Loucy (cell line): ENCODE results near the gene ZFAND3.

ENCODE experiments used
- H2AFZ ChIP-seq: fragments of 200-600 bp; sonication (generic); 2 replicates; pipeline ENCODE4 v1.6.0; 2016; ENCODE audit warnings: antibody characterized with exemption, mild to moderate bottlenecking, low read length, moderate library complexity
- H3F3A ChIP-seq: fragments of 200-600 bp; 2 replicates; pipeline ENCODE4 v1.6.0; 2016; ENCODE audit warnings: antibody characterized with exemption, low read depth, mild to moderate bottlenecking
- H3K27me3 ChIP-seq: fragments of 200-600 bp; sonication (generic); 2 replicates; pipeline ENCODE4 v1.6.1; 2014; ENCODE audit warnings: low read length, mild to moderate bottlenecking; ENCODE audit not compliant: insufficient read depth, poor library complexity, severe bottlenecking
- H3K36me3 ChIP-seq: fragments of 200-600 bp; sonication (generic); 2 replicates; pipeline ENCODE4 v1.6.1; 2016; ENCODE audit warnings: low read length; ENCODE audit not compliant: insufficient read depth
- H3K4me1 ChIP-seq: fragments of 200-600 bp; sonication (generic); 2 replicates; pipeline ENCODE4 v1.5.1; 2014; ENCODE audit warnings: low read length, mild to moderate bottlenecking; ENCODE audit not compliant: insufficient read depth, poor library complexity, severe bottlenecking
- H3K4me2 ChIP-seq: fragments of 200-600 bp; sonication (generic); 2 replicates; pipeline ENCODE4 v1.6.0; 2014; ENCODE audit warnings: antibody characterized with exemption, low read length, low read depth, mild to moderate bottlenecking; ENCODE audit not compliant: poor library complexity, severe bottlenecking
- H3K4me3 ChIP-seq: fragments of 200-600 bp; sonication (generic); 2 replicates; pipeline ENCODE4 v1.5.1; 2014; ENCODE audit warnings: low read length, mild to moderate bottlenecking, mixed read lengths; ENCODE audit not compliant: poor library complexity, severe bottlenecking
- H3K79me2 ChIP-seq: fragments of 200-600 bp; sonication (generic); 2 replicates; pipeline ENCODE4 v1.6.1; 2014; ENCODE audit warnings: low read length; ENCODE audit not compliant: insufficient read depth
- H3K9ac ChIP-seq: fragments of 200-600 bp; sonication (generic); 2 replicates; pipeline ENCODE4 v1.6.0; 2014; ENCODE audit warnings: mild to moderate bottlenecking, low read depth, low read length, moderate library complexity; ENCODE audit not compliant: poor library complexity, severe bottlenecking
- H3K9me2 ChIP-seq: fragments of 200-600 bp; sonication (generic); replicated peaks from 2 replicates; pipeline ENCODE4 v1.6.1; 2016; ENCODE audit warnings: low read depth, low read length, mixed read lengths
- H3K9me3 ChIP-seq: fragments of 200-600 bp; sonication (generic); 2 replicates; pipeline ENCODE4 v1.6.1; 2014; ENCODE audit warnings: mild to moderate bottlenecking, antibody characterized with exemption, low read length, low read depth; ENCODE audit not compliant: insufficient read depth
- H4K20me1 ChIP-seq: fragments of 200-600 bp; sonication (generic); 2 replicates; pipeline ENCODE4 v1.6.0; 2014; ENCODE audit warnings: antibody characterized with exemption, low read length, mild to moderate bottlenecking; ENCODE audit not compliant: insufficient read depth, poor library complexity, severe bottlenecking
- EZH2phosphoT487 ChIP-seq: fragments of 200-600 bp; IDR thresholded peaks from 2 replicates; pipeline ENCODE4 v1.6.1; 2018; ENCODE audit warnings: antibody characterized with exemption, mild to moderate bottlenecking, moderate library complexity, borderline replicate concordance
- TF ChIP-seq, protein P1 (sequence below): fragments of 200-600 bp; sonication (generic); conservative IDR thresholded peaks from 2 replicates; pipeline ENCODE4 v1.5.1; 2014; ENCODE audit warnings: mild to moderate bottlenecking, antibody characterized with exemption, low read length

The ZFAND3 gene

DNA sequence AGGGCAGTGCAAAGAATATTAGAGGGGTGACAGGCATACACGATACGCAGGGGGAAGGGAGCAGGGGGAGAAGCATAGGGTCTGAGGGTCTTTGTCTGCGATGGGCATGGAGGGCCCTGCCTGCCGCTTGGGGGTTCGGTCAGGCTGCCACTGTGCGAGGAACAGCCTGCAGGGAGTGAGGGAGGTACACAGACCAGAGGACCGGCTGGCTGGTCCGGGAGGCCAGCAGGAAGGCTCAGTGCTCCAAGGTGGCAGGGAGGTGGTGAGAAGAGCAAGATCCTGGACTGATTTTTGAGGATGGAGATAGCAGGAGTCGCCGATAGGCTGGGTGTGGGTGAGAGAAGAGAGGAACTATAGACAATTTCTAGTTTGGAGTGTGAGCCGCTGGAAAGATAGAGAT, 338.4 kb downstream of the ZFAND3 start:
- H3K4me2 ChIP-seq = no peak overlapping the region
- no peak overlapping the region for H3K9ac ChIP-seq
- H3K9me2 ChIP-seq = no peaks in the 10 kb centered on the region
- H2AFZ ChIP-seq = no peak overlapping the region
- H3K36me3 ChIP-seq = peaks cover 20% of the 10 kb centered on the region; the same call in 1 of the 2 replicates
- no peaks in the 10 kb centered on the region for H3K4me1 ChIP-seq
- no peak overlapping the region for H3K4me3 ChIP-seq
- H4K20me1 ChIP-seq = no peaks in the 10 kb centered on the region
- no peaks in the 10 kb centered on the region for H3K27me3 ChIP-seq
- H3F3A ChIP-seq = no peaks in the 10 kb centered on the region
- H3K79me2 ChIP-seq = no peaks in the 10 kb centered on the region
- TF ChIP-seq EZH2phosphoT487 = no peak
- TF ChIP-seq, protein P1, sequence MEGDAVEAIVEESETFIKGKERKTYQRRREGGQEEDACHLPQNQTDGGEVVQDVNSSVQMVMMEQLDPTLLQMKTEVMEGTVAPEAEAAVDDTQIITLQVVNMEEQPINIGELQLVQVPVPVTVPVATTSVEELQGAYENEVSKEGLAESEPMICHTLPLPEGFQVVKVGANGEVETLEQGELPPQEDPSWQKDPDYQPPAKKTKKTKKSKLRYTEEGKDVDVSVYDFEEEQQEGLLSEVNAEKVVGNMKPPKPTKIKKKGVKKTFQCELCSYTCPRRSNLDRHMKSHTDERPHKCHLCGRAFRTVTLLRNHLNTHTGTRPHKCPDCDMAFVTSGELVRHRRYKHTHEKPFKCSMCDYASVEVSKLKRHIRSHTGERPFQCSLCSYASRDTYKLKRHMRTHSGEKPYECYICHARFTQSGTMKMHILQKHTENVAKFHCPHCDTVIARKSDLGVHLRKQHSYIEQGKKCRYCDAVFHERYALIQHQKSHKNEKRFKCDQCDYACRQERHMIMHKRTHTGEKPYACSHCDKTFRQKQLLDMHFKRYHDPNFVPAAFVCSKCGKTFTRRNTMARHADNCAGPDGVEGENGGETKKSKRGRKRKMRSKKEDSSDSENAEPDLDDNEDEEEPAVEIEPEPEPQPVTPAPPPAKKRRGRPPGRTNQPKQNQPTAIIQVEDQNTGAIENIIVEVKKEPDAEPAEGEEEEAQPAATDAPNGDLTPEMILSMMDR = no peak
- no peaks in the 10 kb centered on the region for H3K9me3 ChIP-seq

DNA sequence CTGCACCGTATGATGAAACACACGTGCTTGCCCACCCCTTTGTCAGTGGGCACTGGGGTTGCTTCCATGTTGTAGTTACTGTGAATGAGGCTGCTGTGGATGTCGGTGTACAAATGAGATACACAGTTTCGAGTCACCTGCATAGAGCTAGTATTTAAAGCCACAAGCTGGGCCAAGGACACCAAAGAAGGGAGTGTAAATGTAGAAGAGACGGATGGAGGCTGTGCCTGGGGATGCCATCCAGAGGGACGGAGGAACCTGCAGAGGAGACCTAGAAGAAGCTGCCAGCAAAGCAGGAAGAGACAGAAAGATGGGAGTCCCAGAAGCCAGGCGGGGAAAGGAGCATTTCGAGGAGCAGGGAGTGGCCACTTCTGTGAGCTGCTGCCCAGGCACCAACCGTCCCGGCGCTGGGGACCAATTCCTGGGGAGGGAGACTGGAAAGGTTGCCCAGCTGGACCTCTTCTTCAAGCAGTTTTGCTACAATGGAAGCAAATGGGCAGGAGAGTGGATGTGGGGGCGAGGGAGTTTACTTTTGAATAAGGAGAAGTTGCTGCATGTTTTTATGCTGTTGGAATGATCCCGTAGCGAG, 339.3 kb downstream of the ZFAND3 start:
- no peaks in the 10 kb centered on the region for H3K79me2 ChIP-seq
- H4K20me1 ChIP-seq = no peaks in the 10 kb centered on the region
- H3K36me3 ChIP-seq = peaks cover 10% of the 10 kb centered on the region; the same call in 1 of the 2 replicates
- no peaks in the 10 kb centered on the region for H3K9me2 ChIP-seq
- no peak overlapping the region for H3K9ac ChIP-seq
- no peaks in the 10 kb centered on the region for H3K4me1 ChIP-seq
- TF ChIP-seq, protein P1 = no peak
- no peak for TF ChIP-seq EZH2phosphoT487
- H3K9me3 ChIP-seq = no peaks in the 10 kb centered on the region
- H3K27me3 ChIP-seq = no peaks in the 10 kb centered on the region
- H3K4me3 ChIP-seq = no peak overlapping the region
- H3K4me2 ChIP-seq = no peak overlapping the region
- H3F3A ChIP-seq = no peaks in the 10 kb centered on the region
- no peak overlapping the region for H2AFZ ChIP-seq

DNA sequence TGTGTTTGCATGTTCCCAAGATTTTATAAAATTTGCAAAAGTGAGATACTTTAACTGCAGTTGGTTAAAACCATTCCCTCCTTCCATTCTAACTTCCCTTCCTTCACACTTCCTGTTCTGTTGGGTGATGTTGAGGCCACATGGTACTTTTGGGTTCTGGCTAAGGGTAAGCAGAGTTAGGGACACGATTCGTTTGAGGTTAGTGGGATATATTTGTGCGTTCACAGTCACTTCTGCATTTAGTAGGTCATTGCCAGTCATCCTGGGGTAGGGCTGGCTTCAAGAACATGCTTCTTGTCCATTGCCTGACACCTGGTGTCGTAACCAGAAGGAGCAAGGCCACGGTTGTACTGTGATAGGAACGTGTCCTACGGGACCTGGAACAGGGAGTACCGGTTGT, 340.1 kb downstream of the ZFAND3 start:
- no peaks in the 10 kb centered on the region for H4K20me1 ChIP-seq

More for the DNA sequence above, 340.1 kb downstream of the ZFAND3 start:
- no peaks in the 10 kb centered on the region for H3F3A ChIP-seq
- no peak overlapping the region for H3K4me2 ChIP-seq
- no peak overlapping the region for H3K4me3 ChIP-seq
- TF ChIP-seq, protein P1 = no peak
- TF ChIP-seq EZH2phosphoT487 = no peak
- no peaks in the 10 kb centered on the region for H3K9me3 ChIP-seq
- H3K9me2 ChIP-seq = no peaks in the 10 kb centered on the region
- H2AFZ ChIP-seq = no peak overlapping the region
- no peaks in the 10 kb centered on the region for H3K4me1 ChIP-seq
- no peaks in the 10 kb centered on the region for H3K27me3 ChIP-seq
- no peaks in the 10 kb centered on the region for H3K79me2 ChIP-seq
- H3K36me3 ChIP-seq = peaks cover 10% of the 10 kb centered on the region; the same call in 1 of the 2 replicates
- no peak overlapping the region for H3K9ac ChIP-seq
